Epithelial cell of proximal tubule (primary cell): ENCODE data around the gene KLK5. TPM values are rescaled to one million over a fixed set of nuclear protein-coding genes. Genes with fewer than 3 reads are reported as not detected.

ENCODE experiments used
- total RNA-seq: library from RNA; depleted of rRNA; stranded (reverse); fragments of >200 nt; gene quantifications from 2 replicates; pipeline ENCODE4 v1.2.3, GENCODE V29; 2015

KLK5 gene
- total RNA-seq, 1 donor from 2014 or later, result 8.1 TPM

Other genes starting within 250 kb of the KLK5 start
- 0.29 TPM in 1 of 2 replicates, not detected in the other for gene SHANK1, start 233.2 kb downstream of the KLK5 start, total RNA-seq
- 2.8 and 12.7 TPM in 2 replicates for gene CLEC11A, start 229.7 kb downstream of the KLK5 start, total RNA-seq
- not detected in 2 replicates for gene GPR32, start 182.6 kb downstream of the KLK5 start, total RNA-seq
- not detected in 2 replicates for gene ACP4, start 162.6 kb downstream of the KLK5 start, total RNA-seq
- 5.0 TPM in 1 of 2 replicates, not detected in the other for gene KLK1, start 129.3 kb downstream of the KLK5 start, total RNA-seq
- not detected in 2 replicates for gene KLK15, start 119.5 kb downstream of the KLK5 start, total RNA-seq
- not detected in 2 replicates for gene KLK3, start 98.1 kb downstream of the KLK5 start, total RNA-seq
- not detected in 2 replicates for gene KLK2, start 79.6 kb downstream of the KLK5 start, total RNA-seq
- gene KLK4, start 41.6 kb downstream of the KLK5 start, total RNA-seq, result not detected in 2 replicates
- gene KLK6, start 16.6 kb upstream of the KLK5 start, total RNA-seq, result 32.2 and 65.8 TPM in 2 replicates
- 9.3 and 24.8 TPM in 2 replicates for gene KLK7, start 30.9 kb upstream of the KLK5 start, total RNA-seq
- 3.6 and 9.1 TPM in 2 replicates for gene KLK8, start 48.6 kb upstream of the KLK5 start, total RNA-seq
- gene KLK10, start 66.7 kb upstream of the KLK5 start, total RNA-seq, result 2.8 and 10.1 TPM in 2 replicates
- gene KLK11, start 73.6 kb upstream of the KLK5 start, total RNA-seq, result not detected in 2 replicates
- gene KLK12, start 82.0 kb upstream of the KLK5 start, total RNA-seq, result not detected in 2 replicates
- not detected in 2 replicates for gene KLK13, start 112.1 kb upstream of the KLK5 start, total RNA-seq
- 0.17 TPM in 1 of 2 replicates, not detected in the other for gene KLK14, start 129.8 kb upstream of the KLK5 start, total RNA-seq
- 12.5 and 21.5 TPM in 2 replicates for gene CTU1, start 155.4 kb upstream of the KLK5 start, total RNA-seq
- not detected in 2 replicates for gene SIGLEC9, start 171.9 kb upstream of the KLK5 start, total RNA-seq
- gene SIGLEC7, start 189.3 kb upstream of the KLK5 start, total RNA-seq, result not detected in 2 replicates